ENCODE measurements around the gene NMB. TPM values are rescaled to one million over a fixed set of nuclear protein-coding genes. Genes with fewer than 3 reads are reported as not detected.

NMB gene
- total and polyA plus RNA-seq, 2 donors from 2014 or later = 11.8 to 19.7 TPM

GRCh38 chr15:84621358-84621979 is 36.5 kb downstream of the NMB start:
- H3K4me3 ChIP-seq (ENCODE audit: low read length in 3 of 3) = no peak overlapping the region
- no peaks in the 10 kb centered on the region for H3K4me1 ChIP-seq (ENCODE audit: control insufficient read depth in 2 of 3, insufficient read depth in 2 of 3, low read depth in 1 of 3, low read length in 3 of 3)
- peaks cover 0 to 17% (median 0%) of the 10 kb centered on the region in 3 donors for H3K9me3 ChIP-seq (ENCODE audit: control insufficient read depth in 2 of 3, insufficient read depth in 1 of 3, low read length in 3 of 3)
- TF ChIP-seq, protein P1, sequence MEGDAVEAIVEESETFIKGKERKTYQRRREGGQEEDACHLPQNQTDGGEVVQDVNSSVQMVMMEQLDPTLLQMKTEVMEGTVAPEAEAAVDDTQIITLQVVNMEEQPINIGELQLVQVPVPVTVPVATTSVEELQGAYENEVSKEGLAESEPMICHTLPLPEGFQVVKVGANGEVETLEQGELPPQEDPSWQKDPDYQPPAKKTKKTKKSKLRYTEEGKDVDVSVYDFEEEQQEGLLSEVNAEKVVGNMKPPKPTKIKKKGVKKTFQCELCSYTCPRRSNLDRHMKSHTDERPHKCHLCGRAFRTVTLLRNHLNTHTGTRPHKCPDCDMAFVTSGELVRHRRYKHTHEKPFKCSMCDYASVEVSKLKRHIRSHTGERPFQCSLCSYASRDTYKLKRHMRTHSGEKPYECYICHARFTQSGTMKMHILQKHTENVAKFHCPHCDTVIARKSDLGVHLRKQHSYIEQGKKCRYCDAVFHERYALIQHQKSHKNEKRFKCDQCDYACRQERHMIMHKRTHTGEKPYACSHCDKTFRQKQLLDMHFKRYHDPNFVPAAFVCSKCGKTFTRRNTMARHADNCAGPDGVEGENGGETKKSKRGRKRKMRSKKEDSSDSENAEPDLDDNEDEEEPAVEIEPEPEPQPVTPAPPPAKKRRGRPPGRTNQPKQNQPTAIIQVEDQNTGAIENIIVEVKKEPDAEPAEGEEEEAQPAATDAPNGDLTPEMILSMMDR (IDR thresholded peaks at IDR 0.05; ENCODE audit: borderline replicate concordance, extremely low read depth, insufficient read depth) = no peak
- H3K27ac ChIP-seq (ENCODE audit: low read depth in 2 of 2, low read length in 2 of 2) = no peak overlapping the region
- H3K27me3 ChIP-seq (ENCODE audit: control insufficient read depth, insufficient read depth, low read length) = no peaks in the 10 kb centered on the region
- peaks cover 13 to 26% (median 17%) of the 10 kb centered on the region in 3 donors for H3K36me3 ChIP-seq (ENCODE audit: control insufficient read depth in 2 of 3, insufficient read depth in 3 of 3, low read length in 3 of 3)
- peak in 1 of 5 donors; percentile 22 for DNase-seq
- no peak for FAIRE-seq
- no peak overlapping the region for H3K9ac ChIP-seq (ENCODE audit: low read length in 3 of 3)
- intact Hi-C loops (cut with DNase I) = no loop called here

DNA sequence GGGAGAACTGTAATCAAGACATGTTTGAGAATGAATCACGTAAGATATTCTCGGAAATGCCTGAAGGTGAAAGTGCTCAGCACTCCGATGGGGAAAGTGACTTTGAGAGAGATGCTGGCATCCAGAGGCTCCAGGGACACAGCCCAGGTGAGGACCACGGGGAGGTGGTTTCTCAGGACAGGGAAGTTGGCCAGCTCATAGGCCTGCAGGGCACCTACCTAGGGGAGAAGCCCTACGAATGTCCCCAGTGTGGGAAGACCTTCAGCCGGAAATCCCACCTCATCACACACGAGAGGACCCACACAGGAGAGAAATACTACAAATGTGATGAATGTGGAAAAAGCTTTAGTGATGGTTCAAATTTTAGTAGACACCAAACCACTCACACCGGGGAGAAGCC is 37.4 kb downstream of the NMB start:
- H3K27ac ChIP-seq (ENCODE audit: low read depth in 2 of 2, low read length in 2 of 2) = no peak overlapping the region
- FAIRE-seq (no peak), DNase-seq (peak in 1 of 5 donors; percentile 10)
- H3K27me3 ChIP-seq (ENCODE audit: control insufficient read depth, insufficient read depth, low read length) = no peaks in the 10 kb centered on the region
- H3K9ac ChIP-seq (ENCODE audit: low read length in 3 of 3) = no peak overlapping the region
- H3K4me1 ChIP-seq (ENCODE audit: control insufficient read depth in 2 of 3, insufficient read depth in 2 of 3, low read depth in 1 of 3, low read length in 3 of 3) = no peaks in the 10 kb centered on the region
- peaks cover 0 to 17% (median 0%) of the 10 kb centered on the region in 3 donors for H3K9me3 ChIP-seq (ENCODE audit: control insufficient read depth in 2 of 3, insufficient read depth in 1 of 3, low read length in 3 of 3)
- peaks cover 13 to 26% (median 17%) of the 10 kb centered on the region in 3 donors for H3K36me3 ChIP-seq (ENCODE audit: control insufficient read depth in 2 of 3, insufficient read depth in 3 of 3, low read length in 3 of 3)
- TF ChIP-seq, protein P1 (IDR thresholded peaks at IDR 0.05; ENCODE audit: borderline replicate concordance, extremely low read depth, insufficient read depth) = no peak
- H3K4me3 ChIP-seq (ENCODE audit: low read length in 3 of 3) = no peak overlapping the region
- intact Hi-C loops (cut with DNase I) = no loop called here

DNA sequence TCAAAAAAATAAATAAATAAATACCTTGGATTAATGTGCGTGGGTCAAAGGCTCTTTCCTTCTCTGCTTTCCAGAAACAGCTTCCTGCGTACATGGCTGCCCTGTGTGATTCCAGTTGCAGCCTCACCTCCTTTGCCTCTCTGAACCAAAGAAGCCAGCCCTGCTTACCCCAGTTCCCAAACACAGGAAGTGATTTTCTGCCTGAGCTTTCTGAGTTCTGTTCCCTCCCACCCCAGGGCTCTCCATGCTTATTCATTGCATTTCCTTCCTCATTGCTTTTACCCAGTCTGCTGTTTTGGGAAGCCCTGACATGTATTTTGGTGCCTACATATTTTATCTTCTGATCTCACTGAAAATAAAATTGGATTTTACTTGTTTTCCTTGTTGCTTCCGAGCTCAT is 41.8 kb downstream of the NMB start:
- Histone ChIP-seq H3K27ac (ENCODE audit: low read depth in 2 of 2, low read length in 2 of 2) (no peak overlapping the region), H3K36me3 (ENCODE audit: control insufficient read depth in 2 of 3, insufficient read depth in 3 of 3, low read length in 3 of 3) (peaks cover 3 to 8% (median 5%) of the 10 kb centered on the region in 3 donors), H3K9ac (ENCODE audit: low read length in 3 of 3) (no peak overlapping the region), H3K9me3 (ENCODE audit: control insufficient read depth in 2 of 3, insufficient read depth in 1 of 3, low read length in 3 of 3) (peaks cover 0 to 8% (median 0%) of the 10 kb centered on the region in 3 donors), H3K4me1 (ENCODE audit: control insufficient read depth in 2 of 3, insufficient read depth in 2 of 3, low read depth in 1 of 3, low read length in 3 of 3) (no peaks in the 10 kb centered on the region), H3K4me3 (ENCODE audit: low read length in 3 of 3) (no peak overlapping the region), H3K27me3 (ENCODE audit: control insufficient read depth, insufficient read depth, low read length) (no peaks in the 10 kb centered on the region)
- intact Hi-C loops (cut with DNase I) = no loop called here
- DNase-seq = peak in 1 of 5 donors; percentile 13
- FAIRE-seq = no peak
- TF ChIP-seq, protein P1 (IDR thresholded peaks at IDR 0.05; ENCODE audit: borderline replicate concordance, extremely low read depth, insufficient read depth) = no peak

All from kidney (tissue), 14 donors.